Caco-2 (cell line): ENCODE results near the gene CMKLR1. TPM values are rescaled to one million over a fixed set of nuclear protein-coding genes. Genes with fewer than 3 reads are reported as not detected.
A peak's percentile ranks its signal among the peaks of the same experiment; 100 is the strongest.

Source experiments
- BruUV-seq: library from RNA; stranded (reverse); fragments of 400-500 nt; replicated peaks from 2 replicates; lab custom pipeline; 2021; lab: Mats Ljungman, UMichigan
- CTCF ChIA-PET: fragments of 300-600 bp; sonication (Branson Sonifier 250); formaldehyde crosslinking; loops from one replicate; lab custom pipeline; 2022; ENCODE audit warnings: antibody characterized with exemption; lab: Charles Lee
- POLR2A ChIA-PET: fragments of 300-600 bp; sonication (Branson Sonifier 250); formaldehyde crosslinking; loops from one replicate; lab custom pipeline; 2022; ENCODE audit warnings: antibody characterized with exemption; lab: Charles Lee
- DNase-seq, 2 experiments: peaks; one replicate each; pipeline versions ENCODE4 v3.0.0 to v3.0.0-alpha.2; 2020 to 2022
- H3K27me3 ChIP-seq: replicated peaks from 2 replicates; pipeline ENCODE4 v1.6.0; 2011; ENCODE audit warnings: low read length; ENCODE audit not compliant: control insufficient read depth, insufficient read depth
- H3K36me3 ChIP-seq: 2 replicates; pipeline ENCODE4 v1.5.1; 2011; ENCODE audit warnings: low read length; ENCODE audit not compliant: control insufficient read depth, insufficient read depth
- H3K4me1 ChIP-seq: fragments of 250-450 bp; sonication (Bioruptor Pico); 2 replicates; pipeline ENCODE4 v1.5.1; 2020; ENCODE audit warnings: mild to moderate bottlenecking
- H3K4me3 ChIP-seq: 2 replicates; pipeline ENCODE4 v1.5.1; 2011; ENCODE audit warnings: low read depth, mild to moderate bottlenecking, control low read depth, low read length
- H3K9me3 ChIP-seq: fragments of 250-450 bp; sonication (Bioruptor Pico); 2 replicates; pipeline ENCODE4 v1.5.1; 2020; ENCODE audit warnings: mild to moderate bottlenecking, moderate library complexity
- H3K27ac Mint-ChIP-seq: one replicate; pipeline ENCODE4 v1.8.0; 2022; ENCODE audit warnings: mixed read lengths; ENCODE audit not compliant: unreplicated experiment
- H3K27me3 Mint-ChIP-seq: one replicate; pipeline ENCODE4 v1.8.0; 2022; ENCODE audit warnings: mixed read lengths; ENCODE audit not compliant: insufficient read depth, unreplicated experiment
- H3K36me3 Mint-ChIP-seq: one replicate; pipeline ENCODE4 v1.8.0; 2022; ENCODE audit warnings: mild to moderate bottlenecking, mixed read lengths; ENCODE audit not compliant: insufficient read depth, unreplicated experiment
- H3K4me1 Mint-ChIP-seq: one replicate; pipeline ENCODE4 v1.8.0; 2022; ENCODE audit warnings: low read depth, mixed read lengths; ENCODE audit not compliant: unreplicated experiment
- H3K4me3 Mint-ChIP-seq: one replicate; pipeline ENCODE4 v1.8.0; 2022; ENCODE audit warnings: mild to moderate bottlenecking, moderate library complexity, mixed read lengths; ENCODE audit not compliant: unreplicated experiment
- H3K9me3 Mint-ChIP-seq: one replicate; pipeline ENCODE4 v1.8.0; 2022; ENCODE audit warnings: mixed read lengths; ENCODE audit not compliant: unreplicated experiment
- intact Hi-C: fragments of 100-400 bp; cut with micrococcal nuclease; formaldehyde crosslinking; loops from one replicate; pipeline ENCODE4 v1.10.0; 2022; ENCODE audit not compliant: unreplicated experiment
- total RNA-seq: library from RNA; stranded (reverse); gene quantifications from 2 replicates; pipeline ENCODE4 v1.2.3, GENCODE V29; 2022
- TF ChIP-seq, protein P1 (sequence below), 2 experiments: fragments of 200-600 bp in 1 of 2; IDR thresholded peaks; 1 replicate in 1 of 2; 2 replicates in 1 of 2; pipeline versions ENCODE4 v1.5.1 to v1.8.0; 2011 to 2022; ENCODE audit warnings: antibody characterized with exemption in 1 of 2, control low read depth in 1 of 2, inconsistent platforms in 1 of 2, low read depth in 1 of 2, low read length in 1 of 2, mild to moderate bottlenecking in 1 of 2, moderate library complexity in 1 of 2; ENCODE audit not compliant: insufficient read depth in 1 of 2, severe bottlenecking in 1 of 2, unreplicated experiment in 1 of 2

The CMKLR1 gene
- total RNA-seq, 1 experiment from 2014 or later, result not detected

DNA sequence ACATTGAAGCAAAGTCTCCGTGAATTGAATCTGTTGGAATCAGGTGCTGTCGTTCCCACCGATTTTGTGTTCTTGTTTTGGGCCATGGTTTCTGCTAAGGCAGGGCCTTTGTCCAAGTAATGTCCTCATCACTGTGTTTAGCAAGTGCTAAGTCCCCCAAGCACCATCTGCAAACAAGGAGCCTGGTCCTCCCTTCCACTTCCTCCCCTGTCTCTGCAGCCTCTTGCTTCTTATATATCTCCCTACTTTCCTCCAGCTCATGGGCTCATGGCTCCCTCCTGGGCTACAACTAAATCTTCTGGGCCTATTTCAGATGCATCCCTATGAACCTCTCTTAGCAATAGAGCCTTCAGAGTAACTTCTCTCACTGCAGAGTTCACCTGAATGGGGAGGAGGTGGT is 25.8 kb upstream of the CMKLR1 start:
- POLR2A ChIA-PET, result no interaction called here
- H3K4me3 Mint-ChIP-seq, result no peak overlapping the region
- H3K27me3 ChIP-seq, result no peaks in the 10 kb centered on the region
- H3K4me3 ChIP-seq, result no peak overlapping the region
- no peaks in the 10 kb centered on the region for H3K36me3 ChIP-seq
- H3K27ac Mint-ChIP-seq, result no peak overlapping the region
- TF ChIP-seq, protein P1, sequence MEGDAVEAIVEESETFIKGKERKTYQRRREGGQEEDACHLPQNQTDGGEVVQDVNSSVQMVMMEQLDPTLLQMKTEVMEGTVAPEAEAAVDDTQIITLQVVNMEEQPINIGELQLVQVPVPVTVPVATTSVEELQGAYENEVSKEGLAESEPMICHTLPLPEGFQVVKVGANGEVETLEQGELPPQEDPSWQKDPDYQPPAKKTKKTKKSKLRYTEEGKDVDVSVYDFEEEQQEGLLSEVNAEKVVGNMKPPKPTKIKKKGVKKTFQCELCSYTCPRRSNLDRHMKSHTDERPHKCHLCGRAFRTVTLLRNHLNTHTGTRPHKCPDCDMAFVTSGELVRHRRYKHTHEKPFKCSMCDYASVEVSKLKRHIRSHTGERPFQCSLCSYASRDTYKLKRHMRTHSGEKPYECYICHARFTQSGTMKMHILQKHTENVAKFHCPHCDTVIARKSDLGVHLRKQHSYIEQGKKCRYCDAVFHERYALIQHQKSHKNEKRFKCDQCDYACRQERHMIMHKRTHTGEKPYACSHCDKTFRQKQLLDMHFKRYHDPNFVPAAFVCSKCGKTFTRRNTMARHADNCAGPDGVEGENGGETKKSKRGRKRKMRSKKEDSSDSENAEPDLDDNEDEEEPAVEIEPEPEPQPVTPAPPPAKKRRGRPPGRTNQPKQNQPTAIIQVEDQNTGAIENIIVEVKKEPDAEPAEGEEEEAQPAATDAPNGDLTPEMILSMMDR (IDR thresholded peaks at IDR 0.05; ENCODE audit: insufficient read depth in 1 of 2, low read depth in 1 of 2, low read length in 1 of 2, severe bottlenecking in 1 of 2, unreplicated experiment in 1 of 2), result no peak
- H3K9me3 Mint-ChIP-seq, result peaks cover 16% of the 10 kb centered on the region
- no peaks in the 10 kb centered on the region for H3K9me3 ChIP-seq
- H3K4me1 Mint-ChIP-seq, result no peaks in the 10 kb centered on the region
- H3K36me3 Mint-ChIP-seq, result no peaks in the 10 kb centered on the region
- CTCF ChIA-PET, result no interaction called here
- peaks cover 4% of the 10 kb centered on the region for H3K27me3 Mint-ChIP-seq
- no peak for DNase-seq
- intact Hi-C loops, result no loop called here
- BruUV-seq, result no TSS peak
- no peaks in the 10 kb centered on the region for H3K4me1 ChIP-seq

DNA sequence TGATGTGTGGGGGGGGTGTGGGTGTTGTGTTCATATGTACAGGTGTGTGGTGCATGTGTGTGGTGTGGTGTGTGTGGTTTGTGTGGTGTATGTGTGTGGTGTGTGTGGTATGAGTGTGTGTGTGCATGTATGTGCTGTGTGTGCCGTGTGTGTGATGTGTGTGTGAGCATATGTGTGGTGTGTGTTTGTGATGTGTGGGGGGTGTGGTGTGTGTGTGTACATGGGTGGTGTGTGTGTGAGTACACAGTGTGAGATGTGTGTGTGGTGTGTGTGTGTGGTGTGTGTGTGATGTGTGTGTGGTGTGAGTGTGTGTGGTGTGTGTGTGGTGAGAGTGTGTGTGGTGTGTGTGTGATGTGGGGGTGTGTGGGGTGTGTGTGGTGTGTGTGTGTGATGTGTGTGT is 24.5 kb upstream of the CMKLR1 start:
- Mint-ChIP-seq H3K27me3 (peaks cover 4% of the 10 kb centered on the region), H3K27ac (peak overlapping the region; percentile 7), H3K4me1 (peaks cover 2% of the 10 kb centered on the region), H3K4me3 (no peak overlapping the region), H3K36me3 (no peaks in the 10 kb centered on the region), H3K9me3 (peaks cover 16% of the 10 kb centered on the region)
- intact Hi-C loops, result no loop called here
- no peak for DNase-seq
- H3K4me1 ChIP-seq, result no peaks in the 10 kb centered on the region
- no TSS peak for BruUV-seq
- no peaks in the 10 kb centered on the region for H3K27me3 ChIP-seq
- TF ChIP-seq, protein P1 (IDR thresholded peaks at IDR 0.05; ENCODE audit: insufficient read depth in 1 of 2, low read depth in 1 of 2, low read length in 1 of 2, severe bottlenecking in 1 of 2, unreplicated experiment in 1 of 2), result no peak
- CTCF ChIA-PET, result no interaction called here
- H3K36me3 ChIP-seq, result no peaks in the 10 kb centered on the region
- H3K4me3 ChIP-seq, result no peak overlapping the region
- H3K9me3 ChIP-seq, result no peaks in the 10 kb centered on the region
- POLR2A ChIA-PET, result no interaction called here

DNA sequence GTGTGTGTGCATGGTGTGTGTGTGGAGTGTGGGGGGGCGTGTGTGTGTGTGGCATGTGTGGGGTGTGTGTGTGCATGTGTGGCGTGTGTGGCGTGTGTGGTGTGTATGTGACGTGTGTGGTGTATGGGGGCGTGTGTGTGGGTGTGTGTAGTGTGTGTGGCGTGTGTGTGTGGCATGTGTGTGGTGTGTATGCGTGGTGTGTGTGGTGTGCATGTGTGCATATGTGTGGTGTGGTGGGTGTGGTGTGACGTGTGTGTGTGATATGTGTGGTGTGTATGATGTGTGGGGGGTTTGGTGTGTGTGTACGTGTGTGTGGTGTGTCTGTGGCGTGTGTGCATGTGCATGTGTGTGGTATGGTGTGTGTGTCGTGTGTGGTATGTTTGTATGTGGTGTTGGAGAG is 24.1 kb upstream of the CMKLR1 start:
- ChIA-PET POLR2A (no interaction called here), CTCF (no interaction called here)
- Mint-ChIP-seq H3K9me3 (peaks cover 16% of the 10 kb centered on the region), H3K27me3 (peaks cover 4% of the 10 kb centered on the region), H3K4me1 (peaks cover 6% of the 10 kb centered on the region), H3K4me3 (no peak overlapping the region), H3K36me3 (no peaks in the 10 kb centered on the region), H3K27ac (peak overlapping the region; percentile 7)
- TF ChIP-seq, protein P1 (IDR thresholded peaks at IDR 0.05; ENCODE audit: insufficient read depth in 1 of 2, low read depth in 1 of 2, low read length in 1 of 2, severe bottlenecking in 1 of 2, unreplicated experiment in 1 of 2), result no peak
- H3K36me3 ChIP-seq, result no peaks in the 10 kb centered on the region
- BruUV-seq, result no TSS peak
- H3K4me1 ChIP-seq, result no peaks in the 10 kb centered on the region
- no peaks in the 10 kb centered on the region for H3K9me3 ChIP-seq
- no peak for DNase-seq
- intact Hi-C loops, result no loop called here
- H3K4me3 ChIP-seq, result no peak overlapping the region
- H3K27me3 ChIP-seq, result no peaks in the 10 kb centered on the region
